PC-9 (cell line): ENCODE measurements around the gene TECTA. TPM values are rescaled to one million over a fixed set of nuclear protein-coding genes. Genes with fewer than 3 reads are reported as not detected.
"Not testable (repeated sequence)": the region's sequence is repeated elsewhere in the genome, so short reads cannot be mapped to it uniquely, and the experiment has no call there.

Source experiments
- BruUV-seq: library from RNA; stranded (reverse); fragments of 400-500 nt; replicated peaks from 2 replicates; lab custom pipeline; 2021; lab: Mats Ljungman, UMichigan
- CTCF ChIA-PET: fragments of 300-600 bp; sonication (Branson Sonifier 250); formaldehyde crosslinking; loops from one replicate; lab custom pipeline; 2022; ENCODE audit warnings: antibody characterized with exemption; lab: Charles Lee
- POLR2A ChIA-PET: fragments of 300-600 bp; sonication (Branson Sonifier 250); formaldehyde crosslinking; loops from one replicate; lab custom pipeline; 2022; ENCODE audit warnings: antibody characterized with exemption; ENCODE audit not compliant: unreplicated experiment; lab: Charles Lee
- DNase-seq, 2 experiments: peaks; one replicate each; pipeline versions ENCODE4 v3.0.0 to v3.0.0-alpha.2; 2015 to 2022; ENCODE audit warnings: mixed read lengths in 1 of 2
- H2AFZ ChIP-seq: fragments of 200-600 bp; sonication (generic); 2 replicates; pipeline ENCODE4 v1.8.1; 2017; ENCODE audit warnings: antibody characterized with exemption
- H3F3A ChIP-seq: fragments of 200-600 bp; sonication (generic); 2 replicates; pipeline ENCODE4 v1.8.1; 2017; ENCODE audit warnings: antibody characterized with exemption, mild to moderate bottlenecking, low read depth; ENCODE audit not compliant: insufficient read depth
- H3K27ac ChIP-seq: fragments of 200-600 bp; sonication (generic); 2 replicates; pipeline ENCODE4 v1.6.1; 2016; ENCODE audit warnings: mixed run types
- H3K27me3 ChIP-seq: fragments of 200-600 bp; sonication (generic); 2 replicates; pipeline ENCODE4 v1.6.1; 2016; ENCODE audit warnings: low read depth, mixed run types; ENCODE audit not compliant: insufficient read depth
- H3K36me3 ChIP-seq: fragments of 200-600 bp; sonication (generic); 2 replicates; pipeline ENCODE4 v1.6.1; 2016; ENCODE audit warnings: low read depth, mixed run types
- H3K4me1 ChIP-seq: fragments of 200-600 bp; sonication (generic); replicated peaks from 2 replicates; pipeline ENCODE4 v1.6.1; 2016; ENCODE audit warnings: mixed run types; ENCODE audit not compliant: insufficient read depth
- H3K4me2 ChIP-seq: fragments of 200-600 bp; sonication (generic); 2 replicates; pipeline ENCODE4 v1.6.1; 2017; ENCODE audit warnings: mixed run types
- H3K4me3 ChIP-seq: fragments of 200-600 bp; sonication (generic); 2 replicates; pipeline ENCODE4 v1.6.1; 2016; ENCODE audit warnings: mixed run types
- H3K79me2 ChIP-seq: fragments of 200-600 bp; sonication (generic); 2 replicates; pipeline ENCODE4 v1.6.1; 2017; ENCODE audit warnings: low read depth, mixed run types
- H3K9me2 ChIP-seq: fragments of 200-600 bp; sonication (generic); 2 replicates; pipeline ENCODE4 v1.8.1; 2017; ENCODE audit warnings: mild to moderate bottlenecking; ENCODE audit not compliant: insufficient read depth
- H3K9me3 ChIP-seq: fragments of 200-600 bp; sonication (generic); 2 replicates; pipeline ENCODE4 v1.8.1; 2016; ENCODE audit warnings: low read depth; ENCODE audit not compliant: insufficient read depth
- H4K20me1 ChIP-seq: fragments of 200-600 bp; sonication (generic); 2 replicates; pipeline ENCODE4 v1.8.1; 2017; ENCODE audit not compliant: insufficient read depth
- EZH2 ChIP-seq: fragments of 200-600 bp; sonication (generic); IDR thresholded peaks from 2 replicates; pipeline ENCODE4 v1.8.0; 2017; ENCODE audit warnings: antibody characterized with exemption, low read depth
- intact Hi-C: fragments of 100-400 bp; cut with micrococcal nuclease; formaldehyde crosslinking; loops from one replicate; pipeline ENCODE4 v1.10.0; 2022; ENCODE audit not compliant: unreplicated experiment
- total RNA-seq: library from RNA; stranded (reverse); gene quantifications from 2 replicates; pipeline ENCODE4 v1.2.3, GENCODE V29; 2021
- TF ChIP-seq, protein P1 (sequence below): fragments of 200-600 bp; sonication (generic); conservative IDR thresholded peaks from 2 replicates; pipeline ENCODE4 v1.6.1; 2017; ENCODE audit warnings: mixed run types, antibody characterized with exemption, mild to moderate bottlenecking, moderate library complexity

The TECTA gene
- total RNA-seq, 1 experiment from 2014 or later, result 0.04 TPM

GRCh38 chr11:121163658-121164308, 62.7 kb downstream of the TECTA start:
- H3K9me3 ChIP-seq, result no peaks in the 10 kb centered on the region
- no peak overlapping the region for H3K4me3 ChIP-seq
- DNase-seq, result no peak
- peaks cover 95% of the 10 kb centered on the region for H3K27me3 ChIP-seq
- no TSS peak for BruUV-seq
- H3K27ac ChIP-seq, result no peak overlapping the region
- ChIA-PET CTCF (no interaction called here), POLR2A (no interaction called here)
- no peak overlapping the region for H2AFZ ChIP-seq
- H3K9me2 ChIP-seq, result no peaks in the 10 kb centered on the region
- no peaks in the 10 kb centered on the region for H3K4me1 ChIP-seq
- intact Hi-C loops, result no loop called here
- H3K4me2 ChIP-seq, result no peak overlapping the region
- no peaks in the 10 kb centered on the region for H4K20me1 ChIP-seq
- TF ChIP-seq, protein P1, sequence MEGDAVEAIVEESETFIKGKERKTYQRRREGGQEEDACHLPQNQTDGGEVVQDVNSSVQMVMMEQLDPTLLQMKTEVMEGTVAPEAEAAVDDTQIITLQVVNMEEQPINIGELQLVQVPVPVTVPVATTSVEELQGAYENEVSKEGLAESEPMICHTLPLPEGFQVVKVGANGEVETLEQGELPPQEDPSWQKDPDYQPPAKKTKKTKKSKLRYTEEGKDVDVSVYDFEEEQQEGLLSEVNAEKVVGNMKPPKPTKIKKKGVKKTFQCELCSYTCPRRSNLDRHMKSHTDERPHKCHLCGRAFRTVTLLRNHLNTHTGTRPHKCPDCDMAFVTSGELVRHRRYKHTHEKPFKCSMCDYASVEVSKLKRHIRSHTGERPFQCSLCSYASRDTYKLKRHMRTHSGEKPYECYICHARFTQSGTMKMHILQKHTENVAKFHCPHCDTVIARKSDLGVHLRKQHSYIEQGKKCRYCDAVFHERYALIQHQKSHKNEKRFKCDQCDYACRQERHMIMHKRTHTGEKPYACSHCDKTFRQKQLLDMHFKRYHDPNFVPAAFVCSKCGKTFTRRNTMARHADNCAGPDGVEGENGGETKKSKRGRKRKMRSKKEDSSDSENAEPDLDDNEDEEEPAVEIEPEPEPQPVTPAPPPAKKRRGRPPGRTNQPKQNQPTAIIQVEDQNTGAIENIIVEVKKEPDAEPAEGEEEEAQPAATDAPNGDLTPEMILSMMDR, result no peak
- TF ChIP-seq EZH2, result no peak
- H3K36me3 ChIP-seq, result no peaks in the 10 kb centered on the region
- H3K79me2 ChIP-seq, result no peaks in the 10 kb centered on the region
- H3F3A ChIP-seq, result no peaks in the 10 kb centered on the region

DNA sequence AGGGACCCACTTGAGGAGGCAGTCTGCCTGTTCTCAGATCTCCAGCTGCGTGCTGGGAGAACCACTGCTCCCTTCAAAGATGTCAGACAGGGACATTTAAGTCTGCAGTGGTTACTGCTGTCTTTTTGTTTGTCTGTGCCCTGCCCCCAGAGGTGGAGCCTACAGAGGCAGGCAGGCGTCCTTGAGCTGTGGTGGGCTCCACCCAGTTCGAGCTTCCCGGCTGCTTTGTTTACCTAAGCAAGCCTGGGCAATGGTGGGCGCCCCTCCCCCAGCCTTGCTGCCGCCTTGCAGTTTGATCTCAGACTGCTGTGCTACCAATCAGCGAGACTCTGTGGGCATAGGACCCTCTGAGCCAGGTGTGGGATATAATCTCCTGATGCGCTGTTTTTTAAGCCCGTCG, 76.6 kb downstream of the TECTA start:
- H3K9me3 ChIP-seq, result peaks cover 16% of the 10 kb centered on the region; the same call in 1 of the 2 replicates
- H3K9me2 ChIP-seq, intact Hi-C loops, H3K79me2 ChIP-seq, H4K20me1 ChIP-seq, H3K4me1 ChIP-seq, H3F3A ChIP-seq, H3K4me2 ChIP-seq, BruUV-seq, H3K27ac ChIP-seq, H2AFZ ChIP-seq, H3K36me3 ChIP-seq, DNase-seq, POLR2A ChIA-PET, CTCF ChIA-PET, H3K4me3 ChIP-seq: not testable (repeated sequence)
- H3K27me3 ChIP-seq, result peaks cover 19% of the 10 kb centered on the region; the same call in 1 of the 2 replicates

- Histone ChIP-seq H3K36me3 (no peaks in the 10 kb centered on the region), H3K27me3 (peaks cover 22% of the 10 kb centered on the region; the same call in 1 of the 2 replicates), H3K27ac (no peak overlapping the region), H3K9me3 (peaks cover 16% of the 10 kb centered on the region; the same call in 1 of the 2 replicates), H3F3A (no peaks in the 10 kb centered on the region), H3K79me2 (no peaks in the 10 kb centered on the region), H3K9me2 (no peaks in the 10 kb centered on the region; the same call in 1 of the 2 replicates), H3K4me2 (no peak overlapping the region), H4K20me1 (no peaks in the 10 kb centered on the region), H2AFZ (no peak overlapping the region), H3K4me1 (no peaks in the 10 kb centered on the region), H3K4me3 (no peak overlapping the region)
- ChIA-PET POLR2A (no interaction called here), CTCF (no interaction called here)
- DNase-seq, result no peak
- no peak for TF ChIP-seq EZH2
- TF ChIP-seq, protein P1, result no peak
- intact Hi-C loops, result no loop called here
- BruUV-seq, result no TSS peak
Observed at GRCh38 chr11:121179306-121179705, 78.3 kb downstream of the TECTA start.

- no peak for TF ChIP-seq EZH2
- TF ChIP-seq, protein P1, result no peak
Observed at GRCh38 chr11:121180183-121180582, 79.1 kb downstream of the TECTA start.

More at GRCh38 chr11:121180183-121180582, 79.1 kb downstream of the TECTA start:
- no peaks in the 10 kb centered on the region for H4K20me1 ChIP-seq
- POLR2A ChIA-PET, result no interaction called here
- H3F3A ChIP-seq, result no peaks in the 10 kb centered on the region
- H3K9me3 ChIP-seq, result peaks cover 16% of the 10 kb centered on the region; the same call in 1 of the 2 replicates
- no peaks in the 10 kb centered on the region for H3K36me3 ChIP-seq
- H3K27ac ChIP-seq, result no peak overlapping the region
- no peaks in the 10 kb centered on the region for H3K4me1 ChIP-seq
- H3K27me3 ChIP-seq, result peaks cover 22% of the 10 kb centered on the region; the same call in 1 of the 2 replicates
- H3K9me2 ChIP-seq, result no peaks in the 10 kb centered on the region; the same call in 1 of the 2 replicates
- H3K4me3 ChIP-seq, result no peak overlapping the region
- H3K79me2 ChIP-seq, result no peaks in the 10 kb centered on the region
- H2AFZ ChIP-seq, result no peak overlapping the region
- intact Hi-C loops, result no loop called here
- DNase-seq, result no peak
- H3K4me2 ChIP-seq, result no peak overlapping the region
- CTCF ChIA-PET, result no interaction called here
- BruUV-seq, result no TSS peak
